Thyroid gland (tissue), 4 donors: Measurements from ENCODE around the gene CELSR2. TPM values are rescaled to one million over a fixed set of nuclear protein-coding genes. Genes with fewer than 3 reads are reported as not detected.

Experiments
- DNase-seq, 2 donors: peaks; one replicate each; pipeline ENCODE4 v3.0.0-alpha.2; 2019
- H3K27ac ChIP-seq, 3 donors: fragments of 200-600 bp; sonication (generic); 1 replicate in 2 of 3; 2 replicates in 1 of 3; pipeline ENCODE4 v1.5.1; 2016 to 2019; ENCODE audit warnings: mild to moderate bottlenecking in 1 of 3, moderate library complexity in 1 of 3
- H3K27me3 ChIP-seq: fragments of 200-600 bp; sonication (generic); one replicate; pipeline ENCODE4 v1.5.1; 2019
- H3K36me3 ChIP-seq, 2 donors: fragments of 200-600 bp; sonication (generic); one replicate each; pipeline ENCODE4 v1.5.1; 2016 to 2019
- H3K4me1 ChIP-seq, 2 donors: fragments of 200-600 bp; sonication (generic); one replicate each; pipeline ENCODE4 v1.5.1; 2017 to 2019
- H3K4me3 ChIP-seq, 3 donors: fragments of 200-600 bp; sonication (generic); replicated peaks in 1 of 3; 1 replicate in 2 of 3; 2 replicates in 1 of 3; pipeline ENCODE4 v1.5.1; 2016; ENCODE audit warnings: mild to moderate bottlenecking in 1 of 3
- H3K9me3 ChIP-seq: fragments of 200-600 bp; sonication (generic); one replicate; pipeline ENCODE4 v1.5.1; 2017
- CTCF ChIP-seq, 6 experiments: fragments of 200-600 bp in 3 of 6; fragments of 450-650 bp in 3 of 6; sonication (generic) in 3 of 6; IDR thresholded peaks; one replicate each; pipeline ENCODE4 v1.5.1; 2016 to 2019; ENCODE audit warnings: antibody characterized with exemption in 6 of 6, mild to moderate bottlenecking in 2 of 6, inconsistent platforms in 1 of 6, moderate library complexity in 1 of 6
- POLR2A ChIP-seq, 2 donors: fragments of 450-650 bp; IDR thresholded peaks; one replicate each; pipeline ENCODE4 v1.6.1; 2017; ENCODE audit warnings: antibody characterized with exemption in 2 of 2, mild to moderate bottlenecking in 2 of 2, moderate library complexity in 1 of 2
- WGBS, 2 donors: methylation state at CpG; one replicate each; pipeline ENCODE4 v1.1.5; 2017; 5-methylcytosine and 5-hydroxymethylcytosine counted together
- intact Hi-C: fragments of 100-400 bp; cut with DNase I; formaldehyde crosslinking; loops from one replicate; pipeline ENCODE4 v1.15.1; 2023
- total RNA-seq, 4 donors: library from RNA; depleted of rRNA; stranded (reverse); fragments of >200 nt; gene quantifications; one replicate each; pipeline ENCODE4 v1.2.3, GENCODE V29; 2016

CELSR2 gene
- total RNA-seq, 4 donors from 2014 or later: 23.5 to 54.9 (median 47.6) TPM

- WGBS, 2 donors: 79 to 90% methylated on average over 12 of the region's 12 CpGs
- Histone ChIP-seq H3K27ac (no peak overlapping the region), H3K27me3 (no peaks in the 10 kb centered on the region), H3K4me1 (peaks cover 10 to 11% of the 10 kb centered on the region in 2 donors), H3K4me3 (no peak overlapping the region), H3K36me3 (peaks cover 20 to 39% of the 10 kb centered on the region in 2 donors), H3K9me3 (no peaks in the 10 kb centered on the region)
- DNase-seq: no peak
- intact Hi-C loops: no loop called here
- TF ChIP-seq POLR2A (IDR thresholded peaks at IDR 0.05) (no peak), CTCF (IDR thresholded peaks at IDR 0.05) (no peak)
Measured at GRCh38 chr1:109312978-109313775, 63.8 kb downstream of the CELSR2 start.

DNA sequence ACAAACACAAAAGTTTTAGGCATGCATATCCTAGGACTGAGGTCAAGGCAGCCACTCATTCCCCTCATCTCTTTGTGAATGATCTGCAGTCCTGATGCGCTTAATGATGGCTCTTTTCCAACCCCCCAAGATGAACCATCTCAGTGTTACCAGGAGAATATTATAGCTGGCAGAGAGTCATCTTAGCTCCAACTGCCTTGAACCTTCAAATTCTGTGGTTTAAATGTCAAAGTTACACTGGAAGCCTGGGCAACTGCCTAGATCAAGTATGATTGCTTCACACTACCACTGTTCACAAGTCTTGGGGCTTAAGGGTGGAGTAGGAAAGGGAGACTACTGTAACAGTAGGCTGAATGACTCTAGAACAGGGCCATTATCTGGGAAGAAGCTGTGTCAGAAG, 65.5 kb downstream of the CELSR2 start:
- H3K27me3 ChIP-seq: no peaks in the 10 kb centered on the region
- WGBS, 2 donors: 100% methylated on average over 1 of the region's 1 CpG
- TF ChIP-seq CTCF (IDR thresholded peaks at IDR 0.05) (no peak), POLR2A (IDR thresholded peaks at IDR 0.05) (no peak)
- no peak for DNase-seq
- peaks cover 30 to 50% of the 10 kb centered on the region in 2 donors for H3K36me3 ChIP-seq
- no peak overlapping the region for H3K27ac ChIP-seq
- intact Hi-C loops: no loop called here
- no peaks in the 10 kb centered on the region for H3K9me3 ChIP-seq
- H3K4me3 ChIP-seq: no peak overlapping the region
- no peaks in the 10 kb centered on the region for H3K4me1 ChIP-seq

GRCh38 chr1:109315288-109315687, 65.9 kb downstream of the CELSR2 start:
- no peaks in the 10 kb centered on the region for H3K4me1 ChIP-seq
- intact Hi-C loops: no loop called here
- no peaks in the 10 kb centered on the region for H3K9me3 ChIP-seq
- DNase-seq: no peak
- no peaks in the 10 kb centered on the region for H3K27me3 ChIP-seq
- H3K36me3 ChIP-seq: peaks cover 30 to 55% of the 10 kb centered on the region in 2 donors
- H3K27ac ChIP-seq: no peak overlapping the region
- WGBS, 2 donors: 88 to 89% methylated on average over 4 of the region's 4 CpGs
- no peak for TF ChIP-seq CTCF (IDR thresholded peaks at IDR 0.05)
- TF ChIP-seq POLR2A (IDR thresholded peaks at IDR 0.05): no peak
- H3K4me3 ChIP-seq: no peak overlapping the region

GRCh38 chr1:109316506-109316905, 67.2 kb downstream of the CELSR2 start:
- H3K9me3 ChIP-seq: no peaks in the 10 kb centered on the region
- no peaks in the 10 kb centered on the region for H3K4me1 ChIP-seq
- no peak overlapping the region for H3K4me3 ChIP-seq
- intact Hi-C loops: no loop called here
- no peak overlapping the region for H3K27ac ChIP-seq
- TF ChIP-seq CTCF (IDR thresholded peaks at IDR 0.05) (no peak), POLR2A (IDR thresholded peaks at IDR 0.05) (no peak)
- peaks cover 37 to 67% of the 10 kb centered on the region in 2 donors for H3K36me3 ChIP-seq
- 96 to 100% methylated on average over 1 of the region's 1 CpG for WGBS, 2 donors
- no peaks in the 10 kb centered on the region for H3K27me3 ChIP-seq
- no peak for DNase-seq

- WGBS, 2 donors: 82 to 89% methylated on average over 3 of the region's 3 CpGs
- DNase-seq: no peak
- Histone ChIP-seq H3K36me3 (peaks cover 57 to 84% of the 10 kb centered on the region in 2 donors), H3K4me3 (no peak overlapping the region), H3K4me1 (no peaks in the 10 kb centered on the region), H3K9me3 (no peaks in the 10 kb centered on the region), H3K27me3 (no peaks in the 10 kb centered on the region), H3K27ac (no peak overlapping the region)
- no peak for TF ChIP-seq CTCF (IDR thresholded peaks at IDR 0.05)
- TF ChIP-seq POLR2A (IDR thresholded peaks at IDR 0.05): no peak
- intact Hi-C loops: no loop called here
Measured at GRCh38 chr1:109319114-109319513, 69.8 kb downstream of the CELSR2 start.
